D721Med (cell line): ENCODE results near the gene EPHA1.

ENCODE experiments used
- DNase-seq: peaks from one replicate; pipeline ENCODE4 v3.0.0; 2011; ENCODE audit warnings: low spot score; ENCODE audit not compliant: insufficient read length
- FAIRE-seq: peaks from 2 replicates; lab custom pipeline; 2011; peaks lifted over from hg19 to GRCh38; lab: Jason Lieb, UNC
- CTCF ChIP-seq: IDR thresholded peaks from 2 replicates; pipeline ENCODE4 v1.5.1; 2012; ENCODE audit warnings: mild to moderate bottlenecking, control low read depth; ENCODE audit not compliant: insufficient read depth; ENCODE audit errors: missing control alignments

Gene EPHA1

GRCh38 chr7:143356414-143357050 is 52.1 kb downstream of the EPHA1 start:
- FAIRE-seq (no peak), DNase-seq (no peak)
- no peak for TF ChIP-seq CTCF

- no peak for FAIRE-seq
- DNase-seq: no peak
- TF ChIP-seq CTCF: no peak
Observed at GRCh38 chr7:143355450-143356385, 52.9 kb downstream of the EPHA1 start.

- DNase-seq: no peak
- FAIRE-seq: no peak
- no peak for TF ChIP-seq CTCF
Observed at GRCh38 chr7:143354965-143355364, 53.7 kb downstream of the EPHA1 start.

- no peak for TF ChIP-seq CTCF
- DNase-seq (no peak), FAIRE-seq (no peak)
Observed at GRCh38 chr7:143354376-143354775, 54.3 kb downstream of the EPHA1 start.

GRCh38 chr7:143352531-143353002 is 56.1 kb downstream of the EPHA1 start:
- no peak for FAIRE-seq
- TF ChIP-seq CTCF: no peak
- no peak for DNase-seq

- DNase-seq: no peak
- no peak for FAIRE-seq
- TF ChIP-seq CTCF: no peak
Observed at GRCh38 chr7:143351574-143351973, 57.1 kb downstream of the EPHA1 start.
